PC-9 (cell line): Measurements from ENCODE around the gene AGAP1. TPM values are rescaled to one million over a fixed set of nuclear protein-coding genes. Genes with fewer than 3 reads are reported as not detected.

Experiments
- BruUV-seq: library from RNA; stranded (reverse); fragments of 400-500 nt; replicated peaks from 2 replicates; lab custom pipeline; 2021; lab: Mats Ljungman, UMichigan
- CTCF ChIA-PET: fragments of 300-600 bp; sonication (Branson Sonifier 250); formaldehyde crosslinking; loops from one replicate; lab custom pipeline; 2022; ENCODE audit warnings: antibody characterized with exemption; lab: Charles Lee
- POLR2A ChIA-PET: fragments of 300-600 bp; sonication (Branson Sonifier 250); formaldehyde crosslinking; loops from one replicate; lab custom pipeline; 2022; ENCODE audit warnings: antibody characterized with exemption; ENCODE audit not compliant: unreplicated experiment; lab: Charles Lee
- DNase-seq, 2 experiments: peaks; one replicate each; pipeline versions ENCODE4 v3.0.0 to v3.0.0-alpha.2; 2015 to 2022; ENCODE audit warnings: mixed read lengths in 1 of 2
- H2AFZ ChIP-seq: fragments of 200-600 bp; sonication (generic); 2 replicates; pipeline ENCODE4 v1.8.1; 2017; ENCODE audit warnings: antibody characterized with exemption
- H3F3A ChIP-seq: fragments of 200-600 bp; sonication (generic); 2 replicates; pipeline ENCODE4 v1.8.1; 2017; ENCODE audit warnings: antibody characterized with exemption, mild to moderate bottlenecking, low read depth; ENCODE audit not compliant: insufficient read depth
- H3K27ac ChIP-seq: fragments of 200-600 bp; sonication (generic); 2 replicates; pipeline ENCODE4 v1.6.1; 2016; ENCODE audit warnings: mixed run types
- H3K27me3 ChIP-seq: fragments of 200-600 bp; sonication (generic); 2 replicates; pipeline ENCODE4 v1.6.1; 2016; ENCODE audit warnings: low read depth, mixed run types; ENCODE audit not compliant: insufficient read depth
- H3K36me3 ChIP-seq: fragments of 200-600 bp; sonication (generic); 2 replicates; pipeline ENCODE4 v1.6.1; 2016; ENCODE audit warnings: low read depth, mixed run types
- H3K4me1 ChIP-seq: fragments of 200-600 bp; sonication (generic); replicated peaks from 2 replicates; pipeline ENCODE4 v1.6.1; 2016; ENCODE audit warnings: mixed run types; ENCODE audit not compliant: insufficient read depth
- H3K4me2 ChIP-seq: fragments of 200-600 bp; sonication (generic); 2 replicates; pipeline ENCODE4 v1.6.1; 2017; ENCODE audit warnings: mixed run types
- H3K4me3 ChIP-seq: fragments of 200-600 bp; sonication (generic); 2 replicates; pipeline ENCODE4 v1.6.1; 2016; ENCODE audit warnings: mixed run types
- H3K79me2 ChIP-seq: fragments of 200-600 bp; sonication (generic); 2 replicates; pipeline ENCODE4 v1.6.1; 2017; ENCODE audit warnings: low read depth, mixed run types
- H3K9me2 ChIP-seq: fragments of 200-600 bp; sonication (generic); 2 replicates; pipeline ENCODE4 v1.8.1; 2017; ENCODE audit warnings: mild to moderate bottlenecking; ENCODE audit not compliant: insufficient read depth
- H3K9me3 ChIP-seq: fragments of 200-600 bp; sonication (generic); 2 replicates; pipeline ENCODE4 v1.8.1; 2016; ENCODE audit warnings: low read depth; ENCODE audit not compliant: insufficient read depth
- H4K20me1 ChIP-seq: fragments of 200-600 bp; sonication (generic); 2 replicates; pipeline ENCODE4 v1.8.1; 2017; ENCODE audit not compliant: insufficient read depth
- EZH2 ChIP-seq: fragments of 200-600 bp; sonication (generic); IDR thresholded peaks from 2 replicates; pipeline ENCODE4 v1.8.0; 2017; ENCODE audit warnings: antibody characterized with exemption, low read depth
- intact Hi-C: fragments of 100-400 bp; cut with micrococcal nuclease; formaldehyde crosslinking; loops from one replicate; pipeline ENCODE4 v1.10.0; 2022; ENCODE audit not compliant: unreplicated experiment
- total RNA-seq: library from RNA; stranded (reverse); gene quantifications from 2 replicates; pipeline ENCODE4 v1.2.3, GENCODE V29; 2021
- TF ChIP-seq, protein P1 (sequence below): fragments of 200-600 bp; sonication (generic); conservative IDR thresholded peaks from 2 replicates; pipeline ENCODE4 v1.6.1; 2017; ENCODE audit warnings: mixed run types, antibody characterized with exemption, mild to moderate bottlenecking, moderate library complexity

The AGAP1 gene
- total RNA-seq, 1 experiment from 2014 or later: 91.4 TPM

DNA sequence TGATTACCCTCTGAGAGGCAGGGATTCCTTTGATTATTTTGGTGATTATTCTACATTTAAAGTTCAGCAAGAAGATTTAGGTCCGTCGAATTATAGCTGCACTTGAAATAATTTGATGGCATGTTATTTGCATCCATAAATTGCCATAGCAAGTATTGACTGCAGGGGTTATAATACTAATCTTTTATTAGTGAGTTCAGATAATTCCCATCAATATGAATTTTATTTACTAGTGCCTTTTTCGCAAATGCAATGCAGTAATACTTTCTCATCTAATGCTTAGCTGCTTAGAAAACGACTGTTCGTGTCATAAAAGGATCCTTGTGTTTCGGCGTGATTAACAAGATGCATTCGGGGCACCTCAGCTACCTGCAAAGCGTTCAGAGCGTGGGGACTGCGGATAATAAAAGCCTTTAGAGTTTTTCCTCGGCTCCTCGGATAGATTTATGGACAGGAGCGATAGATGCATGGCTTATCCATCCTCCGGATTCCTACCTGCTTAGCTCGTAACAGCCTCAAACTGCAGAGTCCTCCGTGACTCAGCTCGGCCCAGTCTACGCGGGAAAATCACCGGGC lies 676.8 kb downstream of the AGAP1 start:
- Histone ChIP-seq H3K27me3 (no peaks in the 10 kb centered on the region), H4K20me1 (no peaks in the 10 kb centered on the region), H2AFZ (no peak overlapping the region), H3K9me3 (no peaks in the 10 kb centered on the region), H3K36me3 (no peaks in the 10 kb centered on the region), H3K27ac (no peak overlapping the region), H3K4me2 (no peak overlapping the region), H3F3A (peaks cover 3% of the 10 kb centered on the region; the same call in 1 of the 2 replicates), H3K4me3 (no peak overlapping the region), H3K9me2 (no peaks in the 10 kb centered on the region), H3K79me2 (no peaks in the 10 kb centered on the region), H3K4me1 (no peaks in the 10 kb centered on the region)
- no peak for TF ChIP-seq EZH2
- TF ChIP-seq, protein P1, sequence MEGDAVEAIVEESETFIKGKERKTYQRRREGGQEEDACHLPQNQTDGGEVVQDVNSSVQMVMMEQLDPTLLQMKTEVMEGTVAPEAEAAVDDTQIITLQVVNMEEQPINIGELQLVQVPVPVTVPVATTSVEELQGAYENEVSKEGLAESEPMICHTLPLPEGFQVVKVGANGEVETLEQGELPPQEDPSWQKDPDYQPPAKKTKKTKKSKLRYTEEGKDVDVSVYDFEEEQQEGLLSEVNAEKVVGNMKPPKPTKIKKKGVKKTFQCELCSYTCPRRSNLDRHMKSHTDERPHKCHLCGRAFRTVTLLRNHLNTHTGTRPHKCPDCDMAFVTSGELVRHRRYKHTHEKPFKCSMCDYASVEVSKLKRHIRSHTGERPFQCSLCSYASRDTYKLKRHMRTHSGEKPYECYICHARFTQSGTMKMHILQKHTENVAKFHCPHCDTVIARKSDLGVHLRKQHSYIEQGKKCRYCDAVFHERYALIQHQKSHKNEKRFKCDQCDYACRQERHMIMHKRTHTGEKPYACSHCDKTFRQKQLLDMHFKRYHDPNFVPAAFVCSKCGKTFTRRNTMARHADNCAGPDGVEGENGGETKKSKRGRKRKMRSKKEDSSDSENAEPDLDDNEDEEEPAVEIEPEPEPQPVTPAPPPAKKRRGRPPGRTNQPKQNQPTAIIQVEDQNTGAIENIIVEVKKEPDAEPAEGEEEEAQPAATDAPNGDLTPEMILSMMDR: no peak
- intact Hi-C loops: no loop called here
- BruUV-seq: no TSS peak
- no peak for DNase-seq
- CTCF ChIA-PET: no interaction called here
- POLR2A ChIA-PET: interaction anchor here (0.6 kb wide), 1 partner anchor 18 kb away, joined by 29 read pairs; no protein-coding TSS in a partner anchor

- no peak overlapping the region for H3K4me3 ChIP-seq
- H3K27me3 ChIP-seq: no peaks in the 10 kb centered on the region
Measured at GRCh38 chr2:236171181-236171679, 677.4 kb downstream of the AGAP1 start.

DNA sequence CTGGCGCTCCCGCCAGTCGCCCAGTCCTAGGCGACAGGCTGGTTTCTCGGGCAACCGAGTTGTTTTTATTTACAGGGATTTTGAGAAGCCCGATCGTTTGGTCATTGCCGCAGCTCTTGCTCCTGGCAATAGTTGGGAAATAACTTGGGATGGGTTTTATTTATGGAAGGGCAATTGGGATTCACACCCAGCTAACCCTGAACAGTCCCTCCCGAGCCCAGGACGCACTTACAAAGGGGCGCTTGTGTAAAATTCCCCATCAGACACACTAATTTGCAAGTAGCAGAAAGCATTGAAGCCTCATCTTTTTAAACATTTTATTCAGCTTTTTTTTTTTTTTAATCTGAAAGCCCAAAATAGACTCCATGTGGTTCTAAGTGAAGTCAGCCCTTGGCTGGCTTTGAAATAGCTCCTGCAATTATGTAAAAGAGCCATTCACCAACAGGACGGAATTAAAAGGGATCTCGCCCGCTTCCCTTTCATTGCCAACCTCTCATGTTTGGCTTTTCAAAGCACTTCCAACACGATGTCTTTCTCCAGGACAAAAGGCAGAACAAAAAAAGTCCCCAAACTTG lies 677.9 kb downstream of the AGAP1 start:
- Histone ChIP-seq H2AFZ (no peak overlapping the region), H3K4me3 (no peak overlapping the region), H3K27me3 (no peaks in the 10 kb centered on the region), H3K9me3 (no peaks in the 10 kb centered on the region), H3K4me1 (no peaks in the 10 kb centered on the region), H3K27ac (no peak overlapping the region), H4K20me1 (no peaks in the 10 kb centered on the region), H3K4me2 (no peak overlapping the region), H3K9me2 (no peaks in the 10 kb centered on the region), H3K36me3 (no peaks in the 10 kb centered on the region), H3F3A (peaks cover 12% of the 10 kb centered on the region; the same call in 1 of the 2 replicates), H3K79me2 (no peaks in the 10 kb centered on the region)
- ChIA-PET CTCF (no interaction called here), POLR2A (no interaction called here)
- intact Hi-C loops: no loop called here
- no peak for DNase-seq
- TF ChIP-seq, protein P1: no peak
- no peak for TF ChIP-seq EZH2
- BruUV-seq: no TSS peak

More at GRCh38 chr2:236171181-236171679, 677.4 kb downstream of the AGAP1 start:
- BruUV-seq: no TSS peak
- no peaks in the 10 kb centered on the region for H3K9me2 ChIP-seq
- H3F3A ChIP-seq: peaks cover 8% of the 10 kb centered on the region; the same call in 1 of the 2 replicates
- H3K9me3 ChIP-seq: no peaks in the 10 kb centered on the region
- no peaks in the 10 kb centered on the region for H3K79me2 ChIP-seq
- ChIA-PET CTCF (no interaction called here), POLR2A (interaction anchor here (0.6 kb wide), 1 partner anchor 18 kb away, joined by 29 read pairs; no protein-coding TSS in a partner anchor)
- no peak overlapping the region for H2AFZ ChIP-seq
- H4K20me1 ChIP-seq: no peaks in the 10 kb centered on the region
- TF ChIP-seq EZH2: no peak
- TF ChIP-seq, protein P1: no peak
- intact Hi-C loops: no loop called here
- no peaks in the 10 kb centered on the region for H3K36me3 ChIP-seq
- no peak overlapping the region for H3K4me2 ChIP-seq
- no peak for DNase-seq
- no peaks in the 10 kb centered on the region for H3K4me1 ChIP-seq
- no peak overlapping the region for H3K27ac ChIP-seq
